ENCODE measurements around the gene SRGAP3.

The SRGAP3 gene

GRCh38 chr3:9211155-9211950 is 38.1 kb downstream of the SRGAP3 start:
- H3K36me3 ChIP-seq (ENCODE audit: insufficient read depth, low read length), result no peaks in the 10 kb centered on the region
- 91% methylated on average over 2 of the region's 2 CpGs for WGBS
- no peak overlapping the region for H3K27ac ChIP-seq (ENCODE audit: low read depth, low read length)
- no peaks in the 10 kb centered on the region for H3K4me1 ChIP-seq (ENCODE audit: insufficient read depth, low read length)
- no peak overlapping the region for H3K9ac ChIP-seq (ENCODE audit: low read depth, low read length)
- H3K4me3 ChIP-seq (ENCODE audit: low read length), result no peak overlapping the region
- H3K9me3 ChIP-seq (ENCODE audit: insufficient read depth, low read depth, low read length), result no peaks in the 10 kb centered on the region
- H3K27me3 ChIP-seq (ENCODE audit: insufficient read depth, low read length), result no peaks in the 10 kb centered on the region

DNA sequence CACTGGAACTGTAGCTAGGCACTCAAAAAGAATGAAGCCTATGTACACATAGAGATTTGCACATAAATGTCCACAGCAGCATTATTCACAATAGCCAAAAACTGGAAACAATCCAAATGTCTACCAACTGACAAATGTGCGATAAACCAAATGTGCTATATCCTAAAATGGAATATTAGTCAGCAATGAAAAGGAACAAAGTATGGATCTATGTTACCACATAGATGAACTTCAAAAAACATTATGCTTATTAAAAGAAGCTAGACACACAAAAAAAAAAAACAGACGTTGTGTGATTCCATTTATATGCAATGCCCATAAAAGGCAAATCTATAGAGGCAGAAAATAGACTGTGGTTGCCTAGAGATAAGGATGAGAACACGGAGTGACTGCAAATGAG is 39.7 kb downstream of the SRGAP3 start:
- 87% methylated on average over 2 of the region's 3 CpGs for whole genome bisulfite sequencing
- H3K27ac ChIP-seq (ENCODE audit: low read depth, low read length), result no peak overlapping the region
- peaks cover 5% of the 10 kb centered on the region; the same call in 1 of the 2 replicates for H3K4me1 ChIP-seq (ENCODE audit: insufficient read depth, low read length)
- H3K9ac ChIP-seq (ENCODE audit: low read depth, low read length), result no peak overlapping the region
- no peaks in the 10 kb centered on the region for H3K9me3 ChIP-seq (ENCODE audit: insufficient read depth, low read depth, low read length)
- no peak overlapping the region for H3K4me3 ChIP-seq (ENCODE audit: low read length)
- H3K36me3 ChIP-seq (ENCODE audit: insufficient read depth, low read length), result no peaks in the 10 kb centered on the region
- H3K27me3 ChIP-seq (ENCODE audit: insufficient read depth, low read length), result no peaks in the 10 kb centered on the region

DNA sequence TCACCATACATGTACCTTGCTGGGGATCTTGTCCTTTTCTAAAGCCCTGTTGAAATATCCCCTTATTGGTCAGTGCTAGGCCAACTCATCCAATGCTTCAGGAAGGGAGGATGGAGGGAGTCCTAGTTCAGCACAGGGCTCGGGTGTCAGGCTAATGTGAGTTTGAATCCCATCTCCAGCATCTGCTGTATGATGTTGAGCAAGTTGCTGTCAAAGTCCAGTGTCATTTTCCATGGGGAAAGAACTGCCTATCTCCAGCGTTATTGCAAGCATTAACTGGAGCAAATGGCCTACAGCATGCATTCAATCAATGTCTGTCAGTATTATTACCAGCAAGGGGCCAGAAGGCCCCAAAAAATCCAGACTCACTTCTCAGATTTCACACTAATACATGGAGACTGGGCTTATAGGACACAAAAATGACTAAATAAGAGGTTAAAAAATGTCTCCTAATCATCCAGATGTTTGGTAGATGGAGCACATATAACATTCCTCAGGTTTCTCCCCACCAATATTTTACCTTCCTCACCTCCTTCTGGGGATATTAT is 40.8 kb downstream of the SRGAP3 start:
- H3K27ac ChIP-seq (ENCODE audit: low read depth, low read length), result no peak overlapping the region
- H3K9me3 ChIP-seq (ENCODE audit: insufficient read depth, low read depth, low read length), result no peaks in the 10 kb centered on the region
- no peaks in the 10 kb centered on the region for H3K36me3 ChIP-seq (ENCODE audit: insufficient read depth, low read length)
- H3K27me3 ChIP-seq (ENCODE audit: insufficient read depth, low read length), result no peaks in the 10 kb centered on the region
- peaks cover 16% of the 10 kb centered on the region for H3K4me1 ChIP-seq (ENCODE audit: insufficient read depth, low read length)
- H3K4me3 ChIP-seq (ENCODE audit: low read length), result no peak overlapping the region
- no peak overlapping the region for H3K9ac ChIP-seq (ENCODE audit: low read depth, low read length)
- 86% methylated on average over 2 of the region's 2 CpGs for WGBS

GRCh38 chr3:9207116-9207763 is 42.2 kb downstream of the SRGAP3 start:
- no peaks in the 10 kb centered on the region for H3K27me3 ChIP-seq (ENCODE audit: insufficient read depth, low read length)
- peaks cover 18% of the 10 kb centered on the region for H3K4me1 ChIP-seq (ENCODE audit: insufficient read depth, low read length)
- no peaks in the 10 kb centered on the region for H3K36me3 ChIP-seq (ENCODE audit: insufficient read depth, low read length)
- H3K27ac ChIP-seq (ENCODE audit: low read depth, low read length), result no peak overlapping the region
- no peak overlapping the region for H3K9ac ChIP-seq (ENCODE audit: low read depth, low read length)
- H3K4me3 ChIP-seq (ENCODE audit: low read length), result no peak overlapping the region
- H3K9me3 ChIP-seq (ENCODE audit: insufficient read depth, low read depth, low read length), result no peaks in the 10 kb centered on the region
- 97% methylated on average over 7 of the region's 7 CpGs for WGBS

GRCh38 chr3:9206287-9206686 is 43.2 kb downstream of the SRGAP3 start:
- Histone ChIP-seq H3K4me3 (ENCODE audit: low read length) (no peak overlapping the region), H3K27ac (ENCODE audit: low read depth, low read length) (no peak overlapping the region)
- WGBS, result 93% methylated on average over 4 of the region's 4 CpGs

DNA sequence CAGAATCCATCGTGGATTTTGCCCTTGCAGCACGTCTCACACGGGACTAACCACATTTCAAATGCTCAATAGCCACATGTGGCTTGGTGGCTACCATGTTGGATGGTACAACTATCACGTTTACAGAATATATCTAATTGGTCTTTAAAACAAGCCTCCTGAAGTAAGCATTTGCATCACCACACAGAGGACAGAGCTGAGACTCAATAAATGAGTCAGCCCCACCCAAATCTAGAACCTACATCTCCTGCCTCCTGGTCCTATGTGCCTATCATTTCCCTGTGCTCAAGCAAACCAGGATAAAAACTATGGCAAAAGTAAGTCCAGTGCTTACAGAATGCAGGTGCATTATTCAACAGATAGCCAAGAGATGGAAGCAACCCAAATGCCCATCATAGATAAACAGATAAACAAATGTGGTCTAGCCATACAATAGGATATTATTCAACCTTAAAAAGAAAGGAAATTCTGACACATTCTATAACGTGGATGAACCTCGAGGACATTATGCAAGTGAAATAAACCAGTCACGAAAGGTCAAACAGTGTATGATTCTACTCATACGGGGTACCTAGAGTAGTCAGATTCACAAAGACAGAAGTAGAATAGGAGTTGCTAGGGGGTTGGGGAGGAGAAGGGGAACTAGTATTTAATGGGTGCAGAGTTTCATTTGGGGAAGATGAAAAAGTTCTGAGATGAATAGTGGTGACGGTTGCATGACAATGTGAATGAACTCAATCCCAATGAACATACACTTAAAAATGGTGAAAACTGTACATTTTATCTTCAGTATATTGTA is 43.9 kb downstream of the SRGAP3 start:
- 91% methylated on average over 8 of the region's 9 CpGs for WGBS
- Histone ChIP-seq H3K36me3 (ENCODE audit: insufficient read depth, low read length) (no peaks in the 10 kb centered on the region), H3K9me3 (ENCODE audit: insufficient read depth, low read depth, low read length) (no peaks in the 10 kb centered on the region)

More at GRCh38 chr3:9206287-9206686, 43.2 kb downstream of the SRGAP3 start:
- peaks cover 27% of the 10 kb centered on the region for H3K4me1 ChIP-seq (ENCODE audit: insufficient read depth, low read length)
- H3K9ac ChIP-seq (ENCODE audit: low read depth, low read length), result no peak overlapping the region
- H3K36me3 ChIP-seq (ENCODE audit: insufficient read depth, low read length), result no peaks in the 10 kb centered on the region
- H3K9me3 ChIP-seq (ENCODE audit: insufficient read depth, low read depth, low read length), result no peaks in the 10 kb centered on the region
- H3K27me3 ChIP-seq (ENCODE audit: insufficient read depth, low read length), result no peaks in the 10 kb centered on the region

GRCh38 chr3:9204253-9204992 is 45.0 kb downstream of the SRGAP3 start:
- 58% methylated on average over 15 of the region's 17 CpGs for WGBS
- H3K27me3 ChIP-seq (ENCODE audit: insufficient read depth, low read length), result no peaks in the 10 kb centered on the region
- H3K9me3 ChIP-seq (ENCODE audit: insufficient read depth, low read depth, low read length), result no peaks in the 10 kb centered on the region
- H3K9ac ChIP-seq (ENCODE audit: low read depth, low read length), result no peak overlapping the region
- peaks cover 27% of the 10 kb centered on the region for H3K4me1 ChIP-seq (ENCODE audit: insufficient read depth, low read length)
- H3K36me3 ChIP-seq (ENCODE audit: insufficient read depth, low read length), result no peaks in the 10 kb centered on the region
- no peak overlapping the region for H3K27ac ChIP-seq (ENCODE audit: low read depth, low read length)
- H3K4me3 ChIP-seq (ENCODE audit: low read length), result no peak overlapping the region

More for the DNA sequence above, 43.9 kb downstream of the SRGAP3 start:
- Histone ChIP-seq H3K4me3 (ENCODE audit: low read length) (no peak overlapping the region), H3K9ac (ENCODE audit: low read depth, low read length) (no peak overlapping the region), H3K27me3 (ENCODE audit: insufficient read depth, low read length) (no peaks in the 10 kb centered on the region), H3K4me1 (ENCODE audit: insufficient read depth, low read length) (peaks cover 27% of the 10 kb centered on the region), H3K27ac (ENCODE audit: low read depth, low read length) (no peak overlapping the region)

- Histone ChIP-seq H3K9ac (ENCODE audit: low read depth, low read length) (no peak overlapping the region), H3K4me3 (ENCODE audit: low read length) (no peak overlapping the region), H3K27me3 (ENCODE audit: insufficient read depth, low read length) (no peaks in the 10 kb centered on the region), H3K36me3 (ENCODE audit: insufficient read depth, low read length) (no peaks in the 10 kb centered on the region), H3K4me1 (ENCODE audit: insufficient read depth, low read length) (peaks cover 36% of the 10 kb centered on the region), H3K9me3 (ENCODE audit: insufficient read depth, low read depth, low read length) (no peaks in the 10 kb centered on the region), H3K27ac (ENCODE audit: low read depth, low read length) (no peak overlapping the region)
- 92% methylated on average over 2 of the region's 2 CpGs for WGBS
Measured at GRCh38 chr3:9203317-9203716, 46.1 kb downstream of the SRGAP3 start.

GRCh38 chr3:9202546-9202945 is 46.9 kb downstream of the SRGAP3 start:
- Histone ChIP-seq H3K4me3 (ENCODE audit: low read length) (no peak overlapping the region), H3K27me3 (ENCODE audit: insufficient read depth, low read length) (no peaks in the 10 kb centered on the region), H3K9me3 (ENCODE audit: insufficient read depth, low read depth, low read length) (no peaks in the 10 kb centered on the region), H3K27ac (ENCODE audit: low read depth, low read length) (no peak overlapping the region), H3K4me1 (ENCODE audit: insufficient read depth, low read length) (peaks cover 36% of the 10 kb centered on the region), H3K9ac (ENCODE audit: low read depth, low read length) (no peak overlapping the region), H3K36me3 (ENCODE audit: insufficient read depth, low read length) (no peaks in the 10 kb centered on the region)
- 85% methylated on average over 4 of the region's 4 CpGs for WGBS

- peaks cover 36% of the 10 kb centered on the region for H3K4me1 ChIP-seq (ENCODE audit: insufficient read depth, low read length)
- H3K36me3 ChIP-seq (ENCODE audit: insufficient read depth, low read length), result no peaks in the 10 kb centered on the region
- no peaks in the 10 kb centered on the region for H3K9me3 ChIP-seq (ENCODE audit: insufficient read depth, low read depth, low read length)
- no peak overlapping the region for H3K27ac ChIP-seq (ENCODE audit: low read depth, low read length)
- WGBS, result 77% methylated on average over 6 of the region's 6 CpGs
- no peak overlapping the region for H3K4me3 ChIP-seq (ENCODE audit: low read length)
- no peak overlapping the region for H3K9ac ChIP-seq (ENCODE audit: low read depth, low read length)
- no peaks in the 10 kb centered on the region for H3K27me3 ChIP-seq (ENCODE audit: insufficient read depth, low read length)
Measured at GRCh38 chr3:9201955-9202354, 47.5 kb downstream of the SRGAP3 start.
